Activated CD4-positive, alpha-beta T cell treated with anti-CD3 and anti-CD28 coated beads for 1 hour (primary cell): ENCODE data around the gene RNF220.
A peak's percentile ranks its signal among the peaks of the same experiment; 100 is the strongest.
"Not testable (repeated sequence)": the region's sequence is repeated elsewhere in the genome, so short reads cannot be mapped to it uniquely, and the experiment has no call there.

Experiments used
- DNase-seq: peaks from one replicate; pipeline ENCODE4 v3.0.0-alpha.2; 2020

The RNF220 gene

DNA sequence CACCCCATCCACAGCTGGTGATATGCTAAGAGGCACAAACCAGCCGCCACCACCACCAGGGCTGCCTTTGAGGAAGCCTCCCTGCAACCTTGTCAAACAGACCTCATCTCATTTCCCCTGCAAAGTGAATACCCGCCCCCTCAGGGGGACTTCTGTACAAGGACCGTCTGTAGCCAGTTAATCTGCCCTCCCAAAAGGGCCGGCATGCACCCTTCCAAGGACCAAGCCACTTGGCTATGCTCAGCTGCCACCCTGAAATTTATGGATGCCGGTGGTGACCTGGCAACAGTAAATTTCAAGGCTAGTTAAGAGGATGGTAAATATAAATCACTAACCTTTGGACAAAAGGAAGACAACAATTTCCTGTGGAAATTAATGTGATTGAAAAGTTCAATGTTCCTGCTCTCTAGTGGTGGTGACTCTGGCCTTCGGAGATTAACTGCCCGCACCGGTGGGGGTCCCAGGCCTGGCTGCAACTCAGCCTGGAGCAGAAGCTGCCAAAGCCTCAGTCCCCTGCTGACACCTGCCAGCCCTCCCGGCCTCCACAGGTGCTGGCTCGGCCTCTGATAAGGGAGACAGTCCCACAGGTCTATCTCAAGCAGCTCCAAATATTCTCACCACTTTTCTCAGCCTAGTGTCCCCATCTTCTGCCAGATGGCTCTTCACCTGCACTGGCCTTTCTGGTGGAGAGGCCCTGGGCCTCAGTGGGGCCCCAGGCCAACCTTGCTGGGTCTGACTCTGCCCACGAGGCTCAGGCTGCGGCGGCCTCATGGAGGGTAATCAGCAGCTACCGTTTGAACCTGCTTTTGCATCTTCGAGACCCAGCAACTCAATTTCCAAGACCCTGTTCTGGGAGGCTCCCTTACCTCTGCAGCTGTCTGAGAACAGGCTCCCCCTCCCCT is 257.0 kb downstream of the RNF220 start:
- DNase-seq: no peak

- DNase-seq: no peak
Observed at GRCh38 chr1:44662683-44663030, 257.6 kb downstream of the RNF220 start.

DNA sequence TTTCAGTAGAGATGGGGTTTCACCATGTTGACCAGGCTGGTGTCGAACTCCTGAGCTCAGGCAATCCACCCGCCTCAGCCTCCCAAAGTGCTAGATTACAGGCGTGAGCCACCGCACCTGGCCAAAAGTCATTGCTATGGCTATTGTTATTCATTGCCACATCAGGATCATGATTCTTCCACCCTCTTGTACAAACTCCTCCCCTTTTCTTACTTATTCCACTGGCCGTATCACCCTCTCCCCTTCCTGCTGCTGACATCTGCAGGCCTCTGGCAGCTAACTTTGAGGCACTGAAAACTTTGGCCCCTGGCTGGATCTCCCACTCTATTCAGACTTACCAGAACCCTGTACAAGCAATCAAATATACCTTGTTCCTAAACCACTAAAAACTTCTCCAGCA is 258.4 kb downstream of the RNF220 start:
- no peak for DNase-seq

- no peak for DNase-seq
Observed at GRCh38 chr1:44664730-44665370, 259.8 kb downstream of the RNF220 start.

DNA sequence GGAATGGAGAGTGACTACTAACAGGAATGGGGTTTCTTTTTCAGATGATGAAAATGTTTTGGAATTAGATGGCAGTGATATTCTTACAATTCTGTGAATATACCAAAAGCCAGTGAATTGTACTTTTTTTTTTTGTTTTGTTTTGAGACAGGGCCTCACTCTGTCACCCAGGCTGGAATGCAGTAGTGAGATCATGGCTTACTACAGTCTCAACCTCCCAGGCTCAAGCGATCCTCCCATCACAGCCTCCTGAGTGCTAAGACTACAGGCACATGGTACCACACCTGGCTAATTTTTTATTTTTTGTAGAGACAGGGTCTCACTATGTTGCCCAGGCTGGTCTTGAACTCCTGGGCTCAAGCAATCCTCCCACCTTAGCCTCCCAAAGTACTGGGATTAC is 261.7 kb downstream of the RNF220 start:
- not testable (repeated sequence) for DNase-seq

DNA sequence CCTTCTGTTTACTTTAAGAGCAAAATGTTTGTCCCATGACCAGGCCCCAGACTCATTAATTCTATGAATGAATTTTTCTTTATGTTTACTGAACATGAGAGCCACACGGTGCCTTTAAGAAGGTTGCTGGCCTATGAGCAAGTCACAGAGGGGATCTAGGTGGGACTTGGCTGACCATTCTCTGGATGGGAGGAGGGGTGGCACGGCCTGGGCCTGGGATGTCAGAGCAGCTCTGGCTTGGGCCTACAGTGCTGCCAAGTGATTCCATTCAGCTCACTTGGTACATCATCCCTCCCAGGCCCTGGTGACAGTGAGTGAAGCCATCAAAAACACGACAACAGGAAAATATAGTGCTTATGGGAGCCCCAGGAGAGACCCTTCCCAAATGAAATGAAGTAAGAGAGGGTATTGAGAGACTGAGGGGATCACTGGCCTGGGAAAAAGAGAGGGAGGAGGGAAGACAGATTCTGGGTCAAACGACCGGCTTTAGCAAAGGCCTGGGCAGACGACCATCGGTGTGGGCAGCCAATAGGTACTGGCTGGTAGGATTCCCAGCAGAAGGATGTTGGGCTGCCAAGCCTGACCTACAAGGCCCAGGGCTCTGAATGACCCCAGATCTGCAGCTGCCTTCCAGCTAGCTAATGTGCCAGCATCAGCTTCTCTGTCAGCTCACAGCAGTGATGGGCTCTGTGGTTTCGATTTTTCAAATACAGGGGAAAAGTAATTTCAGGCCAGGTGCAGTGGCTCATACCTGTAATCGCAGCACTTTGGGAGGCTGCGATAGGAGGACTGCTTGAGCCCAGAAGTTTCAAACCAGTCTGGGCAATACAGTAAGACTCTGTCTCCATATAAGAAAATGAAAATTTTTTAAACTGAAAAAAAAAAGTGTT is 265.9 kb downstream of the RNF220 start:
- DNase-seq: no peak

- DNase-seq: no peak
Observed at GRCh38 chr1:44672254-44672955, 267.4 kb downstream of the RNF220 start.

DNA sequence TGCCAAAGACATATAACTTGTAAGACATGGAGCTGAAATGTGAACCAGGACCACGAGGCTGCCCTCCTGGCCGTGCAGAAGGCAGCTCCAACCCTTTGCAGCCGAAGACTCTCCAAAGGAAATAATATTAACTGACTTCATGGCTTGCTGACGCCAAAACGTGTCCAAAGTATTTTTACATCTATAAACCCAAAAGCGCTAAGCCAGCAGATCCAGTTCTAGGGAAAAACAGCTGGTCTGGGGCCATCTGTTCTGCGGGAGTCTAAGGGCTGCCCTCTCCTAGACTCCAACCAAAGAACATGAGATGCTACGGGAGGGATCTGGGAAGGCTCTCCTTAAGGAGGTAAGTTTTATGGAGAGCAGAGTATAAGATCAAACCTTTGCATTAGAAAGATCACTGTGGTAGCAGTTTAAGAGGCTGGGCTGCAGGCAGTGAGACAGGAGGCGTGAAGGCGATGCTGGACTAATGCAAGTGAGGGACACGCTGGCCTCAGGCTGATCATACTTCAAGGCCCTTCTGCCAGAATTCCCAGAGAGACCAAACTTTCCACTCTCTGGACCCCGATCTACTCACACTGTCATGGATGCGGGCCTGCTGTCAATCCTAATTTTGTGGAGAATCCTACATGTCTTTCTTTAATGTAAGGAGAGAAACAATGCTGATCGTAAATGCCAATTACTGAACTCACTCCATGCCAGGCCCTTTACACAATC is 268.1 kb downstream of the RNF220 start:
- no peak for DNase-seq

- no peak for DNase-seq
Observed at GRCh38 chr1:44673675-44674112, 268.6 kb downstream of the RNF220 start.

DNA sequence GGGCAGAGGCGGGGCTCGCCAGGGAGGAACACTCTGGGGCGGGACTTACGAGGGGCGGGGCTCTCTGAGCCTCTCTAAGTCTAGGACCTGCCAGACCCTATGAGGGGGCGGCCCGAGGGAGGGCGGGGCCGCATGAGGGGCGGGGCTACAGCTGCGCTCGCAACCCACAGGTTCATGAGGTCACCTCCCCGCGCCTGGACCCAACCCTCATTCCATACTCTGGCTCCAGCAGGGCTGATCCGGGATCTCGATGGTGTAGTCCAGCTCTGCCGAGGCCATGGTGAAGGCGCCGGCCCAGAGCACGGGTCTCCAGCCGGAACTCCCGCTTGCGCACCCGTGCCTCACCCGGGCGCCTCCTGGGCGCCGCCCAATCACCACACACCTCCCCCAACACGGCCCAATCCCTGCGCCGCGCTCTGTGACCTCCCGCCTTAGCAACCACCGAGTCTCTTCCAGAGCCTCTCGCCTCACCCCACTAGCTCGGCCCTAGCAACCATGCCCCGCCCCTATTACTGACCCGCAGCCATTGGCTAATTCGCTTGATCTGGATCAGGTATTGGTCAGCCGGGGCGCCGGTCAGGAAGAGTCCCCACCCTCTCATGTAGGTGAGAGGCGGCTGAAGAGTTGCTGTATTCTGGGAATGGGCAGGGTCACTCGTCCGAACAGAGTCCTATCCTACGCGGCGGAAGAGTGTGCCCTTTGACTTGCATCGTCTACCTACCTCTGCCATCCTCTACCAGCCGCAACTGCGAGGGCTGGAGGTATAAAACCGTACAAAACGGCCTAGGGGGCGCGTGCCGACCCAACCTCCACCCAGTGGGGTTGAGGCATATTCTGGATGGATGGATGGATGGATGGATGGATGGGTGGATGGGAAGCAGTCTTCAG is 269.3 kb downstream of the RNF220 start, which contains the start of the genes ARMH1 and TMEM53:
ARMH1 (plus strand) TSS at position 602 of the 888 bp plus-strand sequence. CDS start 14,984 bp downstream, outside the sequence.
TMEM53 (minus strand) TSS at position 369 of the 888 bp plus-strand sequence; CDS start at position 279, 90 bp downstream.
- peak; percentile 92 for DNase-seq

DNA sequence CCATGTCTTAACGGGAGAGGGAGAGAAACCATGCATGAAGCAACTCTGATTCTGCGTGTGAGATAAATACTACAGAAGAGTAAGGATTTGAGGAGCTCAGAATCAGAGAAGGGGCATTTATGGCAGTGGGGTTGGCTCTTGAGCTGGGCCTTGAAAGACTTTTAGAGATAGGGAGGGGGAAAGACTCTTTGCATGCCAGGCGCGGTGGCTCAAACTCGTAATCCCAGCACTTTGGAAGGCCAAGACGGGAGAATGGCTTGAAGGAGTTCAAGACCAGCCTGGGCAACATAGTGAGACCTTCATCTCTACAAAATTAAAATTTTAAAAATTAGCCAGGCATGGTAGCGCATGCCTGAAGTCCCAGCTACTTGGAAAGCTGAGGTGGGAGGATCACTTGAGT is 270.1 kb downstream of the RNF220 start:
- no peak for DNase-seq

- no peak for DNase-seq
Observed at GRCh38 chr1:44676484-44677200, 271.6 kb downstream of the RNF220 start.

DNA sequence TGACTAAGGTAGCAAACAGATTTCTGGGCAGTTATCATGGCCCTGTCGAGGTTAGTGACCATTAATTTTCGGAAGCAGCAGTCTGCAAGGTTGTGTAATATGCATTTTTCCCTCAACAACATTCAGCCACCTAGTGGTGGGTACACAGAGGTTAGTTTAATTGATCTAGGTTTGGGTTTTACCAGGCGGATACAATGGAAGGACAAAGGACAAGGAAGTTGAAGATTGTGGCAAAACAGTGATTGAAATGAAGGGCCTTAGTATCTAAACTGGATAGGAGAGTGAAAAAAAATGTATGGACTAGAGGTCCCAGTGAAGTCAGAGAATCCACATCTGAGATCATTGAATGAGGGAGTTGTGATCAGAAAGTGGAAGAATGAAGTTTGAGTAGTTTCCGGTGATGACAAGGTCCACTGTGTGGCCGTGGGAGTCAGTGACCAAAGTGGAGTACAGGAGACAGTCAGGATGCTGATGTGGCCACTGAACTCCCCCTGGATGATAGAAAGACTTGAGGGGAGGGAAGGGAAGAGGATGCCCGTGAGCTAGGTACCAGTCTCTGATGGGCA is 272.2 kb downstream of the RNF220 start:
- no peak for DNase-seq

- no peak for DNase-seq
Observed at GRCh38 chr1:44678120-44678519, 273.1 kb downstream of the RNF220 start.

DNA sequence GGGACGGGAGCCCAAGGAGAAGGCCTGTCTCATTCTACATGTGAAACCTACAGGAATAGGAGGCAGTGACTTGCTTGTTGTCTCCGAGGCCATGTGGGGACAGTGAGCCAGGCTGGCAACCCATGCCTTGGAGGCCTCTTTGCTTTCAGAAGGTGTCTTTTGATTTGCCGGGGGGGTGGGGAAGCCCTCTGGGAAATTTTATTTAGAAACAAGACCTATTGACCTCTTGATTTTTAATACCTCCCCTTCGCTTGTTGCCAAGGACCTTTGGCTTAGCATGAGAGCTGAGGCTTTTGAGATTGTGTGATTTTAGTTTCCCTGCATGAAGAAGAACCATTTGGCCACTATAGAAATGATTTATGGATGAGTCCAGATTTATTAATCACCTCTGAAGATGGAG is 273.6 kb downstream of the RNF220 start:
- no peak for DNase-seq

DNA sequence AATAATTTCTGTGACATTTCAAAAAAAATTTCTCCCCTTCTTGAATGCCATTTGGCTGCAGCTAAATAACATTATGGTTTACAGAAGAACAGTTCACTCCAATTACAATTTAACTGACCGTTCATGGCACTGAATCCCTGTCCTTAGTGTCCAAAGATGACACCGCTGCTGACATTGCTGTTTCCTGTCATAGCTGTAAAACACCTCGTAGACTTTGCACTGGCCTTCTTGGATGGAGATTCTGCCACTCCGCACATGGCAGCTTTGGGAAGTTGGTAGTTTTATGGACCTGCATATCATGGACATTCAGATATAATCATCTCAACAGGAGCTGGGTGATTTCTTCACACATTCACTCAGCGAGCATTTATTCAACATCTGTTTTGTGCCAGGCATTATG is 274.4 kb downstream of the RNF220 start:
- DNase-seq: no peak

- DNase-seq: no peak
Observed at GRCh38 chr1:44681905-44682882, 277.1 kb downstream of the RNF220 start.

GRCh38 chr1:44682883-44683265 is 277.8 kb downstream of the RNF220 start:
- no peak for DNase-seq
